VCaP (cell line): ENCODE results near the gene MRC2.
"Not testable (repeated sequence)": the region's sequence is repeated elsewhere in the genome, so short reads cannot be mapped to it uniquely, and the experiment has no call there.

ENCODE experiments used
- H3K27ac ChIP-seq: fragments of 450-650 bp; 2 replicates; pipeline ENCODE4 v1.5.1; 2017
- TF ChIP-seq, protein P1 (sequence below): fragments of 450-650 bp; conservative IDR thresholded peaks from 2 replicates; pipeline ENCODE4 v1.5.1; 2017; ENCODE audit warnings: mild to moderate bottlenecking, moderate library complexity

The MRC2 gene

DNA sequence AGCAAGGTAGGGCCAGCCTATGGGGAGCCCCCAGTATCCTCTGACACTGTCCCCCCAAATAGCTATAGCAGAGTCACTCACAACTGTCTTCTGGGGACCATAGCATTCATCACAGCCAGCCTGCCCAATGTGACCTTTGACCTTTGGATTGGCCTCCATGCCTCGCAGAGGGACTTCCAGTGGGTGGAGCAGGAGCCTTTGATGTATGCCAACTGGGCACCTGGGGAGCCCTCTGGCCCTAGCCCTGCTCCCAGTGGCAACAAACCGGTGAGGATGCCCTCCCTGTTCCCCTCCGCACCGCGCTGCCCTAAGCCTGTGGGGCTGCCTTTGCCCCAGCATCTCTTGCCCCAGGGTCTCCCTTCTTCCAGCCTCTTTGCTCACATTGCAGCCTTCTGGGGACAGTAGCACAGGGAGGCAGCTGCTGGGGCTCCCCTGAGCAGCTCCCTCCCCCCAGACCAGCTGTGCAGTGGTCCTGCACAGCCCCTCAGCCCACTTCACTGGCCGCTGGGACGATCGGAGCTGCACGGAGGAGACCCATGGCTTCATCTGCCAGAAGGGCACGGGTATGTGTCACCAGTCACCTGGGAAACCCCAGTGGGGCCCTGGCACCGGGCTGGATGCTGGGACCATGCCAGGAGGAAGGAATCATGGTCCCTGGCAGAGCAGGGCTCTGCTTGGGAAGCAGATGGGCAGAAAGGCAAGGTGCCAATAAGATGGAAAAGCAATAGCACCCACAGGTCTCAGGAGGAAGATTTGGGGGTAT is 61.1 kb downstream of the MRC2 start:
- TF ChIP-seq, protein P1, sequence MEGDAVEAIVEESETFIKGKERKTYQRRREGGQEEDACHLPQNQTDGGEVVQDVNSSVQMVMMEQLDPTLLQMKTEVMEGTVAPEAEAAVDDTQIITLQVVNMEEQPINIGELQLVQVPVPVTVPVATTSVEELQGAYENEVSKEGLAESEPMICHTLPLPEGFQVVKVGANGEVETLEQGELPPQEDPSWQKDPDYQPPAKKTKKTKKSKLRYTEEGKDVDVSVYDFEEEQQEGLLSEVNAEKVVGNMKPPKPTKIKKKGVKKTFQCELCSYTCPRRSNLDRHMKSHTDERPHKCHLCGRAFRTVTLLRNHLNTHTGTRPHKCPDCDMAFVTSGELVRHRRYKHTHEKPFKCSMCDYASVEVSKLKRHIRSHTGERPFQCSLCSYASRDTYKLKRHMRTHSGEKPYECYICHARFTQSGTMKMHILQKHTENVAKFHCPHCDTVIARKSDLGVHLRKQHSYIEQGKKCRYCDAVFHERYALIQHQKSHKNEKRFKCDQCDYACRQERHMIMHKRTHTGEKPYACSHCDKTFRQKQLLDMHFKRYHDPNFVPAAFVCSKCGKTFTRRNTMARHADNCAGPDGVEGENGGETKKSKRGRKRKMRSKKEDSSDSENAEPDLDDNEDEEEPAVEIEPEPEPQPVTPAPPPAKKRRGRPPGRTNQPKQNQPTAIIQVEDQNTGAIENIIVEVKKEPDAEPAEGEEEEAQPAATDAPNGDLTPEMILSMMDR: no peak
- no peak overlapping the region for H3K27ac ChIP-seq

DNA sequence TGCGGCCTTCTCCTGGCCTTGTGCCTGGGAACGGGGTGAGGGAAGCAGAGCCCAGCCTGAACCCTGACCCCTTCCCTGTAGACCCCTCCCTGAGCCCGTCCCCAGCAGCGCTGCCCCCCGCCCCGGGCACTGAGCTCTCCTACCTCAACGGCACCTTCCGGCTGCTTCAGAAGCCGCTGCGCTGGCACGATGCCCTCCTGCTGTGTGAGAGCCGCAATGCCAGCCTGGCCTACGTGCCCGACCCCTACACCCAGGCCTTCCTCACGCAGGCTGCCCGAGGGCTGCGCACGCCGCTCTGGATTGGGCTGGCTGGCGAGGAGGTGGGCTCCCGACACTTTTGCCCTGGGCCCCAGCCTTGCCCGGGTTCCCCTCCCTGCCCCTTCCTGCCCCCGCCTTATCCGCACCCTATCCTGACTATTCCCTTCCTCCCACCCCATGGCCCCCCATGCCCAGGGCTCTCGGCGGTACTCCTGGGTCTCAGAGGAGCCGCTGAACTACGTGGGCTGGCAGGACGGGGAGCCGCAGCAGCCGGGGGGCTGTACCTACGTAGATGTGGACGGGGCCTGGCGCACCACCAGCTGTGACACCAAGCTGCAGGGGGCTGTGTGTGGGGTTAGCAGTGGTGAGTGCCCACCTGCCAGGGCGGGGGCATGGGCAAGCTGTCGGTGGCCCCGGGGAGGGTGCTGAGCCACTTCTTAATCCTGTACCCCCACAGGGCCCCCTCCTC is 62.1 kb downstream of the MRC2 start:
- TF ChIP-seq, protein P1: no peak
- no peak overlapping the region for H3K27ac ChIP-seq

DNA sequence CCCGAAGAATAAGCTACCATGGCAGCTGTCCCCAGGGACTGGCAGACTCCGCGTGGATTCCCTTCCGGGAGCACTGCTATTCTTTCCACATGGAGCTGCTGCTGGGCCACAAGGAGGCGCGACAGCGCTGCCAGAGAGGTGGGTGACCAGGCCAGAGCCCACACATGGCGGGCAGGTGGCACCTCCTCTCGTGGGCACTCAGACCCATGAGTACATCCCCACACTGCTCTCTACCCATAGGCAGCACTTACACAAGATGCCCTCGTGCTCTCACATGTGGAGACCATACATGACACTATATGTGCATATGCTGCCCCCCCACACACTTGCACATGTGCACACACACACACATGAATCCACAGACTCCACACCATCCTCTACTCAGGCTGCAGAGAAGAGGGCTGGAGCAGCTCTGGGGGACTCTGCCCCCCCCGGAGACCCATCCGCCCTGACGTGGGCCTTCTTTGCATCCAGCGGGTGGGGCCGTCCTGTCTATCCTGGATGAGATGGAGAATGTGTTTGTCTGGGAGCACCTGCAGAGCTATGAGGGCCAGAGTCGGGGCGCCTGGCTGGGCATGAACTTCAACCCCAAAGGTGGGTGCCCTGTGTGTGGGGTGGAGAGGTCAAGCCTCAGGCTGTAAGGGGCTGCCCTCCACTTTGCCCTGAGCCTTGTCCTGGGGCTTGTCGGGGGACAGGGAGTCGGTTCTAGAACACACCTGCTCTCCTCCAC is 62.9 kb downstream of the MRC2 start:
- H3K27ac ChIP-seq: no peak overlapping the region
- TF ChIP-seq, protein P1: no peak

DNA sequence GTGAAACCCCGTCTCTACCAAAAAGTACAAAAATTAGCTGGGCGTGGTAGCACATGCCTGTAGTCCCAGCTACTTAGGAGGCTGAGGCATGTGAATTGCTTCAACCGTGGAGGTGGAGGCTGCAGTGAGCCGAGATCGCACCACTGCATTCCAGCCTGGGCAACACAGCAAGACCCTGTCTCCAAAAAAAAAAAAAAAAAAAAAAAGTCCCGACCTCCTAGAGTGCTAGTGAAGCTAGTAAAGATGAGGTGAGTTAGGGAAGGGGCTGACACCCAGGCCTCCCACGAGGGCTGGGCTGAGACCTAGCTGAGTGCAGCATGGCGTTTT is 64.1 kb downstream of the MRC2 start:
- H3K27ac ChIP-seq: not testable (repeated sequence)

DNA sequence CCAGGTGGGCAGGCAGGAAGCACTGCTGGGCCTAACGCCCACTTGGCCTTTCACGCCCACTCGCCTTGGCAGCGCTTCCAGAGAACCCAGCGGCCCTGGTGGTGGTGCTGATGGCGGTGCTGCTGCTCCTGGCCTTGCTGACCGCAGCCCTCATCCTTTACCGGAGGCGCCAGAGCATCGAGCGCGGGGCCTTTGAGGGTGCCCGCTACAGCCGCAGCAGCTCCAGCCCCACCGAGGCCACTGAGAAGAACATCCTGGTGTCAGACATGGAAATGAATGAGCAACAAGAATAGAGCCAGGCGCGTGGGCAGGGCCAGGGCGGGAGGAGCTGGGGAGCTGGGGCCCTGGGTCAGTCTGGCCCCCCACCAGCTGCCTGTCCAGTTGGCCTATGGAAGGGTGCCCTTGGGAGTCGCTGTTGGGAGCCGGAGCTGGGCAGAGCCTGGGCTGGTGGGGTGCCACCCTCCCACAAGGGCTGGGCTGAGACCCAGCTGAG is 64.7 kb downstream of the MRC2 start:
- no peak overlapping the region for H3K27ac ChIP-seq
- TF ChIP-seq, protein P1: no peak

DNA sequence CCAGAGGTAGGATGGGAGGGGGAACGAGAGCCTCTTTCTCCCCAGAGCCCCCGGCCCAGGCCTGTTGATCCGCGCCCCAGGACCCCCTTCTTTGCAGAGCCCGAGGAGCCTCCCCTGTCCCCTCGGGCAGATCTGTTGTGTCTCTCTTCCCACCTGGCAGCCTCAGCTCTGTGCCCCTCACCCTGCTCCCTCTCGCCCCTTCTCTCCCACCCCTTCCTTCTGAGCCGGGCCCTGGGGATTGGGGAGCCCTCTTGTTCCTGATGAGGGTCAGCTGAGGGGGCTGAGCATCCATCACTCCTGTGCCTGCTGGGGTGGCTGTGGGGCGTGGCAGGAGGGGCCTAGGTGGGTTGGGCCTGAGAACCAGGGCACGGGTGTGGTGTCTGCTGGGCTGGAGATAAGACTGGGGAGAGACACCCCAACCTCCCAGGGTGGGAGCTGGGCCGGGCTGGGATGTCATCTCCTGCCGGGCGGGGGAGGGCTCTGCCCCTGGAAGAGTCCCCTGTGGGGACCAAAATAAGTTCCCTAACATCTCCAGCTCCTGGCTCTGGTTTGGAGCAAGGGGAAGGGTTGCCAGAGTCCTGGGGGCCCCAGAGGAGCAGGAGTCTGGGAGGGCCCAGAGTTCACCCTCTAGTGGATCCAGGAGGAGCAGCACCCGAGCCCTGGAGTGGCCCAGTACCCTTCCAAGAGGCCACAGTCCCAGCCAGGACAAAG is 65.4 kb downstream of the MRC2 start:
- no peak overlapping the region for H3K27ac ChIP-seq
- TF ChIP-seq, protein P1: peak; percentile 60; the same call in 1 of the 2 replicates

DNA sequence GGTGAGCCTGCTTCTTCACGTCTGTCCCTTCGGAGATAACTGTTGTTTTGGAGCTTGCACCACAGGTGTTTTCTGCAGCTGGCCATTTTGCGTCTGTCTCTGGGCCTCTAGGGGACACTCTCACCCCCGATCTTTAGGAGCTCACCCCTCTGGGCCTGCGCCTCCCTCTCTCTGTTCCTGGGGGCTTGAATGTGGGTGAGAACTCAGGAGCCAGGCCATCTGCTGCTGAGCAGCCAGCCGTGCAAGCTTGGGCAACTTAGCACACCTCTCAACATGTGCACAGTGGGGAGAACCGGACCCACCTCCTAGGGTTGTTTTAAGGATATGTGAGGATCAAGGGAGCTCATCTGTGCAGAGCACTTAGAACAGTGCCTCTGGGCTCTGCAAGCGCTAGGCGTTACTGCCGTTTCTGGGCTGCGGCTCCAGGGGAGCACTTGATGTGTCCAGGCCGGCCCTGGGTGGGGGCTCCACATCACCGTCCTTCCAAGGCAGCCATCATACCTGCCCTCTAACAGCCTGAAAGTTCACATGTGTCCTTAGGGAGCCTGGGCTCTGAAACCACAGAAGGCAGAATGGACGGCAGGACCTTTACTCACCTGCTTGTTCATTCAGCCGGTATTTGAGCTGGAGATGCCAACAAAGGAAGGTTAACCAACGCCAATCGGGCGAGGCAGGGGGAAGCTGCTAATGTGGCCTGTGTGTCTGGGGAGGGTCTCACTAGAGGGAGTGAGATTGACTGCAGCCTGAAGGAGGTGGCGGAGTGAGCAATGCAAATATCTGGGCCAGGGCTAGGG is 66.3 kb downstream of the MRC2 start:
- no peak overlapping the region for H3K27ac ChIP-seq
- TF ChIP-seq, protein P1: no peak

DNA sequence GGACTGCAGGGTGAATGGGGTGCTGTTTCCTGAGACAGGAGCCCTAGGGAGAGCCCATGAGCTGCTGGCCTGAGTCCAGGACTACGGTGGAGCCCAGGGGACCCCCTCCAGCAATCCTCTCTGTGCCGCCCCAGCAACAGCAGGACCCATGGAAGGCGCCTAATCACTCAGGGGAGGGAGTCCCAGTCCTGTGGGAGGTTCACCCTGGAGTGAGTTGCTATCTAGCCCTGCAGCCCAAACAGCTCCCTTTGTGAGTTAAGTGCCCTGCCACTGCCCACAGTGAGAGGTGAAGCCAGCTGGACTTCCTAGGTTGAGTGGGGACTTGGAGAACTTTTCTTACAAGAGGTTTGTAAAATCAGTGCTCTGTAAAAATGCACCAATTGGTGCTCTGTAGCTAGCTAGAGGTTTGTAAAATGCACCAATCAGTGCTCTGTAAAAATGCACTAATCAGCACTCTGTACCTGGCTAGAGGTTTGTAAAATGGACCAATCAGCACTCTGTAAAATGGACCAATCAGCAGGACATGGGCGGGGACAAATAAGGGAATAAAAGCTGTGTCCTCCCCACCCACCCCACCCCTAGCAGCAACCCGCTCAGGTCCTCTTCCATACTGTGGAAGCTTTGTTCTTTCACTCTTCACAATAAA is 67.7 kb downstream of the MRC2 start:
- H3K27ac ChIP-seq: not testable (repeated sequence)
